ENCODE measurements around the gene GM2A. TPM values are rescaled to one million over a fixed set of nuclear protein-coding genes. Genes with fewer than 3 reads are reported as not detected.

Gene GM2A
- total RNA-seq, 1 experiment from 2014 or later = 90.2 TPM

DNA sequence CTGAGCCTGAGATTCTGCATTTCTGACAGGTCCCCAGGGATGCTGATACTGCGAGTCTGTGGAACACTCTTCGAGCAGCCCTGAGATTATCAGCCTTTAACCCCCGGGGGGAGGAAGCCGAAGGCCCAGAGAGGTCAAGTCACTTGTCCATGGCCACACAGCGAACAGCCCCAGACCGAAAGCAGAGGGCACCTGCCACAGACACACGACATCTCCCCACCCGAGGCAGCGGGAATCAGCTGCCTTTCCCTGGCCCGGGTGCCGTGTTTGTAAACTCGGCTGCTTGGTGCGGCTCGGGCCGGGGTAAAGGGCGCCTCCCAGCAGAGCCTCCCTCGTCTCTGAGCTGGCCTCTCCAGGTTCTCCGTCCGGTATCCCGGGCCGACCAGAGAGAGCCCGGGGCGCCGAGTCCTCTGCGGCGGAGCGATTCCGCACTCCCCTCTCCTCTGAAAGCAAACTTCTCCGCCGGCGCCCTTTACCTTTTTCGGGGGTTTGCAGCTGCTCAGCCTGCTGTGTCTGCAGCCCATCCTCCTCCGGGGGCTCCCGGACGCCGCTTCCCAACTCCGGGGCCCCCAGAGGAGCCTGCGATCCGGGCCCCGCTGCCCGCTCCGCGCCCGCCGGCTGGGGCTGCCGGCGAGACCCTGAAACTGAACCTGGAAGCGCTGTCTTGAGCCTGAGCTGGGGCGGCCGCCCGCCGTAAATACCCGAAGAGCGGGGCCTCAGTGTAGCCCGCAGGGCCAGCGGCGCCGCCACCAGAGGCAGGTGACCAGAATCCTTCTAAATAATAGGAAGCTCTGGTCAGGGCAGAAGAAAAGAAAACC is 29.3 kb upstream of the GM2A start, which contains the start of gene CCDC69:
Gene CCDC69, minus strand, starts transcription at position 646 of the 818 bp plus-strand sequence. Its CDS starts 122 bp downstream, at position 524.
- no peaks in the 10 kb centered on the region for H3K36me3 ChIP-seq (ENCODE audit: low read depth, low read length)
- POLR2A ChIA-PET (ENCODE audit: unreplicated experiment) = interaction anchor here (0.6 to 0.8 kb wide), 2 partner anchors 29 kb away, joined by 3 to 4 read pairs; partner anchors contain the start of gene GM2A
- TF ChIP-seq, protein P1, sequence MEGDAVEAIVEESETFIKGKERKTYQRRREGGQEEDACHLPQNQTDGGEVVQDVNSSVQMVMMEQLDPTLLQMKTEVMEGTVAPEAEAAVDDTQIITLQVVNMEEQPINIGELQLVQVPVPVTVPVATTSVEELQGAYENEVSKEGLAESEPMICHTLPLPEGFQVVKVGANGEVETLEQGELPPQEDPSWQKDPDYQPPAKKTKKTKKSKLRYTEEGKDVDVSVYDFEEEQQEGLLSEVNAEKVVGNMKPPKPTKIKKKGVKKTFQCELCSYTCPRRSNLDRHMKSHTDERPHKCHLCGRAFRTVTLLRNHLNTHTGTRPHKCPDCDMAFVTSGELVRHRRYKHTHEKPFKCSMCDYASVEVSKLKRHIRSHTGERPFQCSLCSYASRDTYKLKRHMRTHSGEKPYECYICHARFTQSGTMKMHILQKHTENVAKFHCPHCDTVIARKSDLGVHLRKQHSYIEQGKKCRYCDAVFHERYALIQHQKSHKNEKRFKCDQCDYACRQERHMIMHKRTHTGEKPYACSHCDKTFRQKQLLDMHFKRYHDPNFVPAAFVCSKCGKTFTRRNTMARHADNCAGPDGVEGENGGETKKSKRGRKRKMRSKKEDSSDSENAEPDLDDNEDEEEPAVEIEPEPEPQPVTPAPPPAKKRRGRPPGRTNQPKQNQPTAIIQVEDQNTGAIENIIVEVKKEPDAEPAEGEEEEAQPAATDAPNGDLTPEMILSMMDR (conservative IDR thresholded peaks at IDR 0.05; ENCODE audit: low read depth, low read length) = 0 out of 2 replicates have a peak, but pooled peaks have one; percentile 13
- no peak for TF ChIP-seq EZH2phosphoT487 (IDR thresholded peaks at IDR 0.05; ENCODE audit: borderline replicate concordance, low read length)
- TF ChIP-seq EZH2 (IDR thresholded peaks at IDR 0.05; ENCODE audit: low read length, unreplicated experiment) = no peak
- H3K9ac ChIP-seq (ENCODE audit: low read length) = peak within 1 kb of the TSS; percentile 64
- peaks cover 19% of the 10 kb centered on the region; the same call in 1 of the 2 replicates for H3K4me1 ChIP-seq (ENCODE audit: insufficient read depth, low read length)
- H4K20me1 ChIP-seq (ENCODE audit: low read length) = no peaks in the 10 kb centered on the region
- ATAC-seq (peak; percentile 89), DNase-seq (peak; percentile 77)
- H3K4me3 ChIP-seq (ENCODE audit: low read length) = peak within 1 kb of the TSS; percentile 92
- H3K27me3 ChIP-seq (ENCODE audit: low read length) = no peaks in the 10 kb centered on the region
- no peak within 1 kb of the TSS for H3K27ac ChIP-seq (ENCODE audit: low read length)
- intact Hi-C loops (cut with micrococcal nuclease) = loop anchor here (1.0 kb wide), 2 partner anchors 16 to 39 kb away; no protein-coding TSS in a partner anchor
- peak within 1 kb of the TSS; percentile 93 for H2AFZ ChIP-seq (ENCODE audit: low read length)
- BruUV-seq (replicated peaks) = TSS peak; percentile 39
- peak within 1 kb of the TSS; percentile 86 for H3K4me2 ChIP-seq (ENCODE audit: low read length)
- CTCF ChIA-PET = interaction anchor here (0.7 to 1.3 kb wide), 4 partner anchors 15 to 93 kb away, joined by 3 to 8 read pairs (median 4); partner anchors contain the start of gene GM2A
- H3F3A ChIP-seq (ENCODE audit: low read length, unreplicated experiment) = no peaks in the 10 kb centered on the region
- no peaks in the 10 kb centered on the region for H3K9me3 ChIP-seq (ENCODE audit: low read length)
- H3K9me2 ChIP-seq (replicated peaks; ENCODE audit: low read length) = no peaks in the 10 kb centered on the region
- no peaks in the 10 kb centered on the region for H3K79me2 ChIP-seq (ENCODE audit: low read length)

DNA sequence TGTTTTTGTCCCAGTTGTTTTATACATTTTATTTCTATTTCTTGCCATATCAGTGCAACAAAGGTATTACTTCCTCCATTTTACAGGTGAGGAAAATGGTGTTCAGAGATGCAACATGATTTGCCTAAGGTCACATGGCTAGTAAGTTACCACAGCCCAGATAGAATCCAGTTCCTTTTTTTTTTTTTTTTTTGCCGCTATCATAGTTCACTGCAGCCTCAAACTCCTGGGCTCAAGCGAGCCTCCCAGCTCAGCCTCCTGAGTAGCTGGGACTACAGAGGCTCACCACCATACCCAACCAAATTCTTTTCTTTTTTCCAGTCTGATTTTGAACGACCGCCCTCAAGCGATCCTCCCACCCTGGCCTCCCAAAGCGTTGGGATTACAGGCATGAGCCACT is 28.6 kb upstream of the GM2A start:
- H3K4me3 ChIP-seq (ENCODE audit: low read length) = peak overlapping the region; percentile 92

More for the DNA sequence above, 28.6 kb upstream of the GM2A start:
- no peaks in the 10 kb centered on the region for H3K9me3 ChIP-seq (ENCODE audit: low read length)
- intact Hi-C loops (cut with micrococcal nuclease) = loop anchor here (1.0 kb wide), 1 partner anchor 15 kb away; no protein-coding TSS in a partner anchor
- no peak for ATAC-seq
- peak overlapping the region; percentile 93 for H2AFZ ChIP-seq (ENCODE audit: low read length)
- ChIA-PET CTCF (interaction anchor here (0.7 to 1.3 kb wide), 4 partner anchors 15 to 92 kb away, joined by 3 to 8 read pairs (median 4); partner anchors contain the start of gene GM2A), POLR2A (ENCODE audit: unreplicated experiment) (interaction anchor here (0.6 kb wide), 1 partner anchor 28 kb away, joined by 3 read pairs; the partner anchor contains the start of gene GM2A)
- peak overlapping the region; percentile 86 for H3K4me2 ChIP-seq (ENCODE audit: low read length)
- DNase-seq = no peak
- no peaks in the 10 kb centered on the region for H3K27me3 ChIP-seq (ENCODE audit: low read length)
- no peaks in the 10 kb centered on the region for H3K79me2 ChIP-seq (ENCODE audit: low read length)
- no peak overlapping the region for H3K9ac ChIP-seq (ENCODE audit: low read length)
- H3K27ac ChIP-seq (ENCODE audit: low read length) = no peak overlapping the region
- H3K4me1 ChIP-seq (ENCODE audit: insufficient read depth, low read length) = peaks cover 19% of the 10 kb centered on the region; the same call in 1 of the 2 replicates
- no TSS peak for BruUV-seq (replicated peaks)
- no peaks in the 10 kb centered on the region for H4K20me1 ChIP-seq (ENCODE audit: low read length)
- H3F3A ChIP-seq (ENCODE audit: low read length, unreplicated experiment) = no peaks in the 10 kb centered on the region
- TF ChIP-seq EZH2 (IDR thresholded peaks at IDR 0.05; ENCODE audit: low read length, unreplicated experiment) (no peak), EZH2phosphoT487 (IDR thresholded peaks at IDR 0.05; ENCODE audit: borderline replicate concordance, low read length) (no peak)
- TF ChIP-seq, protein P1 (conservative IDR thresholded peaks at IDR 0.05; ENCODE audit: low read depth, low read length) = no peak
- no peaks in the 10 kb centered on the region for H3K9me2 ChIP-seq (replicated peaks; ENCODE audit: low read length)
- H3K36me3 ChIP-seq (ENCODE audit: low read depth, low read length) = no peaks in the 10 kb centered on the region
